Peyer's patch (tissue), 4 donors: ENCODE measurements around the gene TRAK1. TPM values are rescaled to one million over a fixed set of nuclear protein-coding genes. Genes with fewer than 3 reads are reported as not detected.

ENCODE experiments used
- DNase-seq, 3 donors: peaks; one replicate each; pipeline ENCODE4 v3.0.0-alpha.2; 2017 to 2019
- H3K27ac ChIP-seq, 4 donors: fragments of 200-600 bp; sonication (generic); one replicate each; pipeline ENCODE4 v1.5.1; 2016 to 2019
- H3K27me3 ChIP-seq, 2 donors: fragments of 200-600 bp; sonication (generic); one replicate each; pipeline ENCODE4 v1.5.1; 2019
- H3K36me3 ChIP-seq, 3 donors: fragments of 200-600 bp; sonication (generic); one replicate each; pipeline ENCODE4 v1.5.1; 2016 to 2019
- H3K4me1 ChIP-seq, 4 donors: fragments of 200-600 bp; sonication (generic); one replicate each; pipeline ENCODE4 v1.5.1; 2016 to 2019
- H3K4me3 ChIP-seq, 4 donors: fragments of 200-600 bp; sonication (generic); 1 replicate in 3 of 4; 2 replicates in 1 of 4; pipeline ENCODE4 v1.5.1; 2016 to 2019; ENCODE audit warnings: mild to moderate bottlenecking in 1 of 4
- H3K9me3 ChIP-seq, 4 donors: fragments of 200-600 bp; sonication (generic); one replicate each; pipeline ENCODE4 v1.5.1; 2016 to 2019; ENCODE audit warnings: mild to moderate bottlenecking in 1 of 4
- CTCF ChIP-seq, 6 experiments: fragments of 450-650 bp in 4 of 6; fragments of 200-600 bp in 2 of 6; sonication (generic) in 1 of 6; IDR thresholded peaks; one replicate each; pipeline ENCODE4 v1.5.1; 2017 to 2019; ENCODE audit warnings: antibody characterized with exemption in 6 of 6, mild to moderate bottlenecking in 3 of 6, moderate library complexity in 1 of 6
- POLR2A ChIP-seq, 2 donors: fragments of 450-650 bp; IDR thresholded peaks; one replicate each; pipeline ENCODE4 v1.5.1; 2017; ENCODE audit warnings: antibody characterized with exemption in 2 of 2, mild to moderate bottlenecking in 2 of 2, moderate library complexity in 2 of 2
- total RNA-seq, 4 donors: library from RNA; depleted of rRNA; stranded (reverse); fragments of >200 nt; gene quantifications; one replicate each; pipeline ENCODE4 v1.1.0, GENCODE V29; 2016

The TRAK1 gene
- total RNA-seq, 4 donors from 2014 or later, result 96.2 to 283 (median 125) TPM

DNA sequence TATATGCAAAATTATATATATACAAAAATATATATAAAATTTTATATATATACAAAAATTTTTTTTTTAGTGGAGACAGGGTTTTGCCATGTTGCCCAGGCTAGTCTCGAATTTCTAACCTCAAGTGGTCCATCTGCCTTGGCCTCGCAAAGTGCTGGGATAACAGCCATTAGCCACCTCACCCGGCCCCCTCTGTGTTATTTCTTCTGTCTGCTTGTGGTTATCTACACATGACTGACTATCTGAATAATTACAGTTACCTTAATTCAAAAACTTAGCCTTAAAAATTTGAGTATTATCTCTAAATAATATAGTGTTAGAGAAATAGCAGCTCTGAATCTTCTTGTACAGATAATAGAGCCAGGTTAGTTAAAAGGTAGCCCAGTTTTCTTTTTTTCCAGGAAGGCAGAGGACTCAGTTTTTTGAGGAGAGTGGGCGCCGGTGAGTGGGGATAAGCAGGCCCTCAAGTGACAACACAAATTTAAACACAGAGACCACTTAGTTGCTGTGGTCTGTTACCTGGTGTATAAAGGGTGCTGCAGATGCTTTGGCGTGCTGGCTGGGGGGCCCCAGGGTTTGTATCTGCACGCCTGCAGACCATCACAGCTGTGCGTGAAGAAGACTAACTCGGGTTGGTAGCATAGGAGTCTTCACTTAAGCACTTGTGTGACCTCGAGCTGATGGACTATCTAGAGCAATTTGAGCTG lies 83.7 kb downstream of the TRAK1 start:
- peaks cover 0 to 9% (median 0%) of the 10 kb centered on the region in 3 donors for H3K36me3 ChIP-seq
- no peak overlapping the region for H3K4me3 ChIP-seq
- H3K27me3 ChIP-seq, result no peaks in the 10 kb centered on the region
- H3K4me1 ChIP-seq, result peaks cover 0 to 30% (median 2%) of the 10 kb centered on the region in 4 donors
- no peaks in the 10 kb centered on the region for H3K9me3 ChIP-seq
- no peak for DNase-seq
- H3K27ac ChIP-seq, result no peak overlapping the region
- TF ChIP-seq CTCF (IDR thresholded peaks at IDR 0.05), result no peak
- no peak for TF ChIP-seq POLR2A (IDR thresholded peaks at IDR 0.05)

GRCh38 chr3:42175386-42176240 lies 84.5 kb downstream of the TRAK1 start:
- H3K27ac ChIP-seq, result no peak overlapping the region
- no peak overlapping the region for H3K4me3 ChIP-seq
- H3K4me1 ChIP-seq, result peaks cover 0 to 37% (median 2%) of the 10 kb centered on the region in 4 donors
- peaks cover 0 to 9% (median 0%) of the 10 kb centered on the region in 3 donors for H3K36me3 ChIP-seq
- no peak for DNase-seq
- no peaks in the 10 kb centered on the region for H3K27me3 ChIP-seq
- no peaks in the 10 kb centered on the region for H3K9me3 ChIP-seq
- TF ChIP-seq POLR2A (IDR thresholded peaks at IDR 0.05), result no peak
- no peak for TF ChIP-seq CTCF (IDR thresholded peaks at IDR 0.05)

DNA sequence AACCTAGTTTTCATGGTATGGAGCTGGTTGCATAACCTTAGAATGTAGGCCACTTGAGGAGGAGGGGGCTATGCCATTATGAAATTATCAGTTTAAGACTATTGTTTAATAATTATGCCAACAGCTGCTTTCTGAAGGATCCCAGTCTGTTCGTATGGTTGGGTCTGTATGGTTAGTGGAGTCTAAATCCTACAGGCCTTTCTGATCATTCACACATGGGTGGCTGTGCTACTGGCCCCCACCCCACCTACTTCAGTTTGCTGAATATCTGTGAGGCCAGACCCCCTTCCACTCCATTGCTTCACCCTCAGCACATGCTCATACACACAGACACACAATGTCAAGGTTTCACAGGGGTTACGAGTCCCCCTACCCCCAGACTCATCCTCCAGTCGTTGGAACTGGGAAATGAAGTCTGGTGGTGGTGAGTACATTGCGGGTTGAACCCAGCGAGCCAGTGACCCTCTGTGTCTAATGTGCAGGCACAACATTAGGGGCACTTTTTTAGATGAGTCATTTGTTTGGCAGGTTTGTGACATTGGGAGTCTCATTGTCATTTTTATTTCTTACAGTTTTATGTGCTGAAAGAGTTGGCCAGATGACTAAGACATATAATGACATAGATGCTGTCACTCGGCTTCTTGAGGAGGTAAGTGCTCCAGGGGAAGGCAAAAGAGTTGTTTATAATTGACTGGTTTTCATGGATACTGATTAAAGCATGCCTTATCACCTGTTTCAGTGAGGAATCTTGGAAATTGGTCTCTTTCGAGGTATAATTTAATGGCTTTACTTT lies 85.3 kb downstream of the TRAK1 start:
- Histone ChIP-seq H3K4me1 (peaks cover 0 to 45% (median 2%) of the 10 kb centered on the region in 4 donors), H3K27me3 (no peaks in the 10 kb centered on the region), H3K9me3 (no peaks in the 10 kb centered on the region), H3K4me3 (no peak overlapping the region), H3K27ac (no peak overlapping the region), H3K36me3 (peaks cover 0 to 9% (median 0%) of the 10 kb centered on the region in 3 donors)
- DNase-seq, result no peak
- TF ChIP-seq POLR2A (IDR thresholded peaks at IDR 0.05), result no peak
- no peak for TF ChIP-seq CTCF (IDR thresholded peaks at IDR 0.05)

GRCh38 chr3:42177068-42177800 lies 86.1 kb downstream of the TRAK1 start:
- H3K9me3 ChIP-seq, result no peaks in the 10 kb centered on the region
- DNase-seq, result no peak
- H3K4me3 ChIP-seq, result no peak overlapping the region
- H3K4me1 ChIP-seq, result peaks cover 0 to 45% (median 2%) of the 10 kb centered on the region in 4 donors
- H3K27me3 ChIP-seq, result no peaks in the 10 kb centered on the region
- H3K27ac ChIP-seq, result no peak overlapping the region
- TF ChIP-seq POLR2A (IDR thresholded peaks at IDR 0.05), result no peak
- no peak for TF ChIP-seq CTCF (IDR thresholded peaks at IDR 0.05)
- H3K36me3 ChIP-seq, result peaks cover 0 to 9% (median 0%) of the 10 kb centered on the region in 3 donors

DNA sequence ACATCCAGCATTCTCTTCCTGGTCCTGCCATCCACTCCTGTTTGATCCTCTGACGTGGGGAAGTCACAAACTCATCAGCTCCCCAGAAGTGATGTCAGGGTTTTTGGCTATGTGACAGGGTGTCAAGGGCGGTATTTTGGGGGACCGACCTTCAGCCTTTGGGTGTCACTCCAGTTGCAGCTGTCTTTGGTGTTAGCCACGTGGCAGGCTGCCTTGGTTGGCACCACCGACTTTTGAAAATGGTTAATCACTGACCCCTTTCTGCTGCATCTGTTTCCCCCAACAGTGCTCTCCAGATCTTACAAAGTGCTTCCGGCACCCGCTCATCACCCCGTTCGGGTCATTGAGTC lies 86.6 kb downstream of the TRAK1 start:
- peaks cover 0 to 48% (median 2%) of the 10 kb centered on the region in 4 donors for H3K4me1 ChIP-seq
- peak overlapping the region in 1 of 4 donors; percentile 80 for H3K27ac ChIP-seq
- peaks cover 0 to 9% (median 0%) of the 10 kb centered on the region in 3 donors for H3K36me3 ChIP-seq
- H3K27me3 ChIP-seq, result no peaks in the 10 kb centered on the region
- TF ChIP-seq CTCF (IDR thresholded peaks at IDR 0.05), result no peak
- TF ChIP-seq POLR2A (IDR thresholded peaks at IDR 0.05), result no peak
- H3K4me3 ChIP-seq, result no peak overlapping the region
- DNase-seq, result no peak
- no peaks in the 10 kb centered on the region for H3K9me3 ChIP-seq
